Measurements from ENCODE around the gene NTRK3. TPM values are rescaled to one million over a fixed set of nuclear protein-coding genes. Genes with fewer than 3 reads are reported as not detected.
"Not testable (repeated sequence)": the region's sequence is repeated elsewhere in the genome, so short reads cannot be mapped to it uniquely, and the experiment has no call there.

Gene NTRK3
- total RNA-seq, 6 experiments from 2014 or later = 0.02 TPM; not detected in 5

DNA sequence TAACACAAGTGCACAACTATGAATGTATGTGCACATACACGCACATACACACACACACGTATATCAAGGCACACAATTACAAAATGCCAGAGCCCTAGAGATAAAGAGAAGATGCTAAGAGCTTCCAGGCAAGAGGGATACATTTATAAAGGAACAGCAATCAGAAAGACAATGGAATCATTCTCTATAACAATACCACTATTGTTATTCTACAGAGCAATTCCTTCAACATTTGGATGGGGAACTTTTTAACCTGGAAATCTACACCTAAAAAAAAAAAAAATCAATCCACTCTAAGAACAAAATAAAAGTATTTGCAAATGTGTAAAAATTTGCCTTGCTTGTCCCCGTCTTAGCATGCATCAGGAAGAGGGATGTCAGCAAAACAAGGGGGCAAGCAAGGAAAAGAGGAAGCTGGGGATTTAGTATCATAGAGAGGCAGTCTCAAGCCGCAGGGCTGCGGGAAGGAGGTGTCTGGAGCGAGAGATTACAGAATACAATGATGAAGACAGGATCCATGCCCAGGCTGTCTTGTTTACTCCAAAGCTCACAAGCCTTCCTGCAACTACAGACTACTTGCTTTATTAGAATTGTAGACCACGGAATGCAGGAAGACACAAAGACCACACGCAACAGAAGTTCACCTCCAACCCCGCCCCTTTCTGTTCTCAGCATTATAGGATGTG, 220.2 kb downstream of the NTRK3 start:
- Mint-ChIP-seq H3K27ac (no peak overlapping the region), H3K9me3 (peaks cover 8% of the 10 kb centered on the region), H3K4me3 (no peak overlapping the region), H3K36me3 (ENCODE audit: low read depth) (no peaks in the 10 kb centered on the region), H3K4me1 (ENCODE audit: low read depth) (peaks cover 9% of the 10 kb centered on the region), H3K27me3 (ENCODE audit: insufficient read depth) (peaks cover 6% of the 10 kb centered on the region)
- no peak for TF ChIP-seq CTCF (IDR thresholded peaks at IDR 0.05)
- DNase-seq = no peak

DNA sequence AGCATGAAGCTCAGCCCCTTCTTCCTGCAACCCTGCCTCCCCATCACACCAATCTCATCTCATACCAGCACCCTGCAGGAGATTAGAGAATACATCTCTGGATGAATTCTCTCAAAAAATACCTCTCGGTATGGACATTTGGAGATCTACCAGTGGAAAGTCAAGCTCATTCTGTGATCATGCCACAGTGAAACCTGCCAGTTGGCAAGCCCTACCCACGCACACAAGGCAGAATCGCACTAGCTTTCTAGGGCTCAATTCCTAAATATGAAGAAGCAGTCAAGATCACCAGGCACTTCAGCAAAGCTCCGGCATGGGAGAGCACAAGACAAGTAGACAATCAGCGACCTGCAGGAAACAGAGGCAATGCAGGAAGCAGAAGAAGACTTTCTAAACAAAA, 221.2 kb downstream of the NTRK3 start:
- Mint-ChIP-seq H3K4me3 (no peak overlapping the region), H3K9me3 (peaks cover 8% of the 10 kb centered on the region), H3K4me1 (ENCODE audit: low read depth) (peaks cover 10% of the 10 kb centered on the region), H3K36me3 (ENCODE audit: low read depth) (no peaks in the 10 kb centered on the region), H3K27me3 (ENCODE audit: insufficient read depth) (peaks cover 6% of the 10 kb centered on the region), H3K27ac (no peak overlapping the region)
- no peak for DNase-seq
- TF ChIP-seq CTCF (IDR thresholded peaks at IDR 0.05) = no peak

DNA sequence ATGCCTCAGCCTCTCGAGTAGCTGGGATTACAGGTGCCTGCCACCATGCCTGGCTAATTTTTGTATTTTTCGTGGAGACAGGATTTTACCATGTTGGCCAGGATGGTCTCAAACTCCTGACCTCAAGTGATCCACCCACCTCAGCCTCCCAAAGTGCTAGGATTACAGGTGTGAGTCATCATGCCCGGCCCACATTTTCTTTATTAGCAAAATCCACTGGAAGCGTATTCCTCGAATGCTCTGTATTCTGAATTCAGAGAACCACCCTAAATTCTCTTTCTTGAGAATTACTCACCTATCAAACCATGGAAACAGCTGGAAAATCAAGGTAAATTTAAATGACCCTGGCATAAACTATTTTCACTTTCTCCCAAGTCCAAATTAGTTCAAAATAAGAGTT, 223.1 kb downstream of the NTRK3 start:
- not testable (repeated sequence) for H3K27ac Mint-ChIP-seq; H3K9me3 Mint-ChIP-seq; H3K4me3 Mint-ChIP-seq; DNase-seq; H3K27me3 Mint-ChIP-seq (ENCODE audit: insufficient read depth); H3K36me3 Mint-ChIP-seq (ENCODE audit: low read depth)
- peaks cover 16% of the 10 kb centered on the region for H3K4me1 Mint-ChIP-seq (ENCODE audit: low read depth)

DNA sequence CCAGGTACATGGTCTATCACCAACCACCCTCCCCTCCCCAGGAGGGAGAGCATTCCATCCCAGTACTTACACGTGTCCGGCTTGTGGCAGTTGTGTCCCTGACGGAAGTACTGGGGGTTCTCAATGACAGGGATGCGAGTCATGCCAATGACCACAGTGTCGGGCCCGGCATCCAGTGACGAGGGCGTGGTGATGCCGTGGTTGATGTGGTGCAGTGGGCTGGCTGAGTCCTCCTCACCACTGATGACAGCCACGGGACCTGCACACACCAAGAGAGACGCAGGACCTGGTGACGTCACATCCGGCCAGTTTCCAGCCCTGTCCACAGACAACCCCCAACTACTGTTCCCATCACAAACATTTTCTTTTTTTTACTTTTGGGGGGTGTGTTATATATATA, 223.8 kb downstream of the NTRK3 start:
- TF ChIP-seq CTCF (IDR thresholded peaks at IDR 0.05) = no peak
- H3K9me3 Mint-ChIP-seq = peaks cover 15% of the 10 kb centered on the region
- peak; percentile 15 for DNase-seq
- H3K4me1 Mint-ChIP-seq (ENCODE audit: low read depth) = peaks cover 18% of the 10 kb centered on the region
- peak overlapping the region; percentile 5; the same call in 1 of the 2 replicates for H3K27ac Mint-ChIP-seq
- no peaks in the 10 kb centered on the region for H3K36me3 Mint-ChIP-seq (ENCODE audit: low read depth)
- peaks cover 6% of the 10 kb centered on the region for H3K27me3 Mint-ChIP-seq (ENCODE audit: insufficient read depth)
- no peak overlapping the region for H3K4me3 Mint-ChIP-seq

- peaks cover 21% of the 10 kb centered on the region for H3K4me1 Mint-ChIP-seq (ENCODE audit: low read depth)
- no peak overlapping the region for H3K4me3 Mint-ChIP-seq
- peaks cover 10% of the 10 kb centered on the region for H3K9me3 Mint-ChIP-seq
- no peak for DNase-seq
- H3K27me3 Mint-ChIP-seq (ENCODE audit: insufficient read depth) = peaks cover 4% of the 10 kb centered on the region
- H3K27ac Mint-ChIP-seq = peak overlapping the region; percentile 22; the same call in 1 of the 2 replicates
- no peaks in the 10 kb centered on the region for H3K36me3 Mint-ChIP-seq (ENCODE audit: low read depth)
- no peak for TF ChIP-seq CTCF (IDR thresholded peaks at IDR 0.05)
Measured at GRCh38 chr15:88031461-88031860, 225.1 kb downstream of the NTRK3 start.

GRCh38 chr15:88029696-88030095, 226.8 kb downstream of the NTRK3 start:
- no peaks in the 10 kb centered on the region for H3K36me3 Mint-ChIP-seq (ENCODE audit: low read depth)
- peaks cover 15% of the 10 kb centered on the region for H3K9me3 Mint-ChIP-seq
- DNase-seq = peak; percentile 4
- H3K4me1 Mint-ChIP-seq (ENCODE audit: low read depth) = peaks cover 21% of the 10 kb centered on the region
- H3K4me3 Mint-ChIP-seq = no peak overlapping the region
- no peaks in the 10 kb centered on the region; the same call in 1 of the 2 replicates for H3K27me3 Mint-ChIP-seq (ENCODE audit: insufficient read depth)
- H3K27ac Mint-ChIP-seq = no peak overlapping the region
- TF ChIP-seq CTCF (IDR thresholded peaks at IDR 0.05) = no peak

Data from HFFc6 (cell line).